AG08395 (cell line): Measurements from ENCODE around the gene C19orf53.

ENCODE experiments used
- DNase-seq: peaks from one replicate; pipeline ENCODE4 v3.0.0; 2012; ENCODE audit warnings: mixed read lengths, low spot score

Gene C19orf53

GRCh38 chr19:13796301-13797057 lies 22.2 kb downstream of the C19orf53 start:
- peak; percentile 91 for DNase-seq

GRCh38 chr19:13797058-13797440 lies 22.8 kb downstream of the C19orf53 start:
- DNase-seq: no peak

GRCh38 chr19:13797870-13798269 lies 23.6 kb downstream of the C19orf53 start:
- DNase-seq: no peak

DNA sequence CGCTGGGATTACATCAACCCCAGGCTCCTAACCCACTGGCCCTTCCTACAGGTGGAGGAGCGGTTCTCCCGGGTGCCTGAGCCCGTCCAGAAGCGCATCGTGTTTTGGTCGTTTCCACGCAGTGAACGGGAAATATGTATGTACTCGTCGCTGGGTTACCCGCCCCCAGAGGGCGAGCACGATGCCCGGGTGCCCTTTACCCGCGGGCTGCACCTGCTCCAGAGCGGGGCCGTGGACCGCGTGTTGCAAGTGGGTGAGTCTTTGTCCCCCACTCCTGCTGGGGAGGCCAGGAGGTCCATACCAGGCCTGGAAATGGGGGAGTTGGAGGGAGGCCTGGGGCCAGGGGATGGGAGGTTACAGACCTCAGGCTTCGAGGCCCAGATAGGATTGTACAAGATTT lies 25.4 kb downstream of the C19orf53 start:
- no peak for DNase-seq

GRCh38 chr19:13803038-13803437 lies 28.8 kb downstream of the C19orf53 start:
- no peak for DNase-seq

DNA sequence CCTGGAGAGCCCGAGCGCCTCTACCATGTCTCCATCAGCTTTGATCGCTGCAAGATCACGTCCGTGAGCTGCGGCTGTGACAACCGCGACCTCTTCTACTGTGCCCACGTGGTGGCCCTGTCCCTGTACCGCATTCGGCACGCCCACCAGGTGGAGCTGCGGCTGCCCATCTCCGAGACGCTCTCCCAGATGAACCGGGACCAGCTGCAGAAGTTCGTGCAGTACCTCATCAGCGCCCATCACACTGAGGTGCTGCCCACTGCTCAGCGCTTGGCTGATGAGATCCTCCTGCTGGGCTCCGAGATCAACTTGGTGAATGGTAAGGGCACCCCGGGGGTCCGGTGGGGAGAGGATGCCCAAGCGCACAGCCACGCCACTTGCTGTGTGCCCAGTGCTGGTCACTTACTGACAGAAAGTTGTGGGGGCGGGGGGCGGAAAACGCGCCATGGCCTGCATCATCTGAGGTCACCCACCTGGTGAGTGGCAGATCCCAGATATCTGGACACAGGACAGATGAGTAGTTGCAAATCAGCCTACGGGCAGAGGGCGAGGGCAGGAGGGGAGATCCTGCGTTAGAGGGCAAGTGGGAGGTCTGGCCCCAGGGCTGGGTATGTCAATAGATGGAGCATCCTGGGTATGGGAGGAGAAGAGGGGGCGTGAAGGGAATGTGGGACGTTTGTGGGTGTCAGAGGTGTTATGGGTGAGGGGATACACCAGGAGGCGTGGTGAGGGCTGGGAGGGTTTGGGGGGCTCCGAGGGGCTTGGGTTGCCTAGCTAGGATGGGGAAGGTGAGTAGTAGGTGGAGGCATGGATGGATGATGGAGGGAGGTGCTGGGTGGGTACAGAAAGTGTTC lies 30.8 kb downstream of the C19orf53 start:
- no peak for DNase-seq

DNA sequence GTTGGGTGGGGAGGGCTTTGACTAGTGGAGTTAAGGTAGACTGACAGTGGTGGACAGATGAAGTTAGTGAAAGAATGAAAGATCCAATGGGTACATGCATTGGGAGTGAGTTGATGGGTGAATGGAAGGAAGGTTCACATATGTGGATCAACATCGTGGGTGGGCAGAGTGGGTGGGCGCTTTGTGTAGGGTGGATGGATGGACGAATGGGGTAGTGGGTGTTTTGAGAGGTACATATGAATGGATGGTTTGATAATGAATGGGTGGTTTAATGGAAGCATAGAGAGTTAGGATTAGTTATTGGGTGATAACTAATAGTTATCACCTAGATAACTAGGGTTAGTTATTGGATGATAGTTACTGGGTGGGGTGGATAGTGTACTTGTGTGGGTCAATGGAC lies 32.5 kb downstream of the C19orf53 start:
- no peak for DNase-seq

DNA sequence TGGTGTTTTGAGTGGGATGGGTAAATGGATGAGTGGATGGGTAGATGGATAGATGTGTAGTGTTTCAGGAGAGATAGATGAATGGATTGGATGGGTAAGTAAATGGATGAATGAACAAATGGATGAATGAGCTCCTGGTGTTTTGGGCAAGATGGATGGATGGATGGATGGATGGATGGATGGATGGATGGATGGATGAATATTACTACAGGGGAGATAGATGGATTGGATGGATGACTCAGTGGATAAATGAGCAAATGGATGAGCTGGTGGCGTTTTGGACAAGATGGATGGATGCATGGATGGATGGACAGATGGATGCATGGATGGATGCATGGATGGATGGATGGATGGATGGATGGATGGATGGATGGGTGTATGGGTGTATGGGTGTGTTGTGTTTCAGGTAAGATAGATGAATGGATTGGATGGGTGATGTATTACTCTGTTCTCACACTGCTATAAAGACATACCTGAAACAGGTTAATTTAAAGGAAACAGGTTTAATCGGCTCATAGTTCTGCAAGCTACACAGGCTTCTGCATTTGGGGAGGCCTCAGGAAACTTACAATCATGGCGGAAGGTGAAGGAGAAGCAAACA lies 33.3 kb downstream of the C19orf53 start:
- DNase-seq: no peak

DNA sequence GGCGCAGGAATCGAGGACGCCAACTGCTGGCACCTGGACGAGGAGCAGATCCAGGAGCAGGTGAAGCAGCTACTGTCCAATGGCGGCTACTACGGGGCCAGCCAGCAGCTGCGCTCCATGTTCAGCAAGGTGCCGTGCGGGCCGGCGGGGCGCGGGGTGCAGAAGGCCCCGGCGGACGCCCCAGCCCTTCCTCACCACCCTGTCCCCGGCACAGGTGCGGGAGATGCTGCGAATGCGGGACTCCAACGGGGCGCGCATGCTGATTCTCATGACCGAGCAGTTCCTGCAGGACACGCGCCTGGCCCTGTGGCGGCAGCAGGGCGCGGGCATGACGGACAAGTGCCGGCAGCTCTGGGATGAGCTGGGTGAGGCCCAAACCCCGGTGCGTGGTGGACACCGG lies 34.6 kb downstream of the C19orf53 start:
- DNase-seq: no peak

DNA sequence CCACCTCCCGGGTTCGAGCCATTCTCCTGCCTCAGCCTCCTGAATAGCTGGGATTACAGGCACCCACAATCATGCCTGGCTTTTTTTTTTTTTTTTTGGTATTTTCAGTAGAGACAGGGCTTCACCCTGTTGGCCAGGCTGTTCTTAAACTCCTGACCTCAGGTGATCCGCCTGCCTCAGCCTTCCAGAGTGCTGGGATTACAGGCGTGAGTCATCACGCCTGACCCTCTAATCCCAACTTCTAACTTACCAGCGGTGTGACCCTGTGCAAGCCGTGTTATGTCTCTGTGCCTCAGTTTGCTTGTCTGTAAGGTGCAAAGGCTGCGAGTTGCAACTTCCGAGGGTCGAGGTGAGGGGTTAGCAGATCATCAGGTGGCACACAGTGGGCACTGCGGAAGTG lies 38.3 kb downstream of the C19orf53 start:
- no peak for DNase-seq

DNA sequence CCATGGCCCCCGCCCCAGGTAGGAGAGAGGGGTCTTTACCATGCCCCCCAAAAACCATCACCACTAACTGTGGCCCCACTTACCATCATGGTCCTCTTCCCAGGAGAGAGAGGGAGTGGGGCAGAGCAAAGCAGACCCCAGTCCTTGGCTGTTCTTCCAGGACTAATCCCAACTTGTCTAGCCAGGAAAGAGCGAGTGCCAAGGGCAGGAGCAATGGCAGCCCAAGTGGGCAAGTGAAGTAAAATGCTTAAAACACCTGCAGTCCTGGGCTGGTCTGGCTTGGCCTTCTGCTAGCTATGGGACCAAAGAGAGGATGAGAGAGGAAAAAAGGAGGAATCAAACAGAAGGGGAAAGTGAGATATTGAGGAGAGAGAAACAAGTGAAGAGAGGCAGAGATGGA lies 38.9 kb downstream of the C19orf53 start:
- DNase-seq: no peak

DNA sequence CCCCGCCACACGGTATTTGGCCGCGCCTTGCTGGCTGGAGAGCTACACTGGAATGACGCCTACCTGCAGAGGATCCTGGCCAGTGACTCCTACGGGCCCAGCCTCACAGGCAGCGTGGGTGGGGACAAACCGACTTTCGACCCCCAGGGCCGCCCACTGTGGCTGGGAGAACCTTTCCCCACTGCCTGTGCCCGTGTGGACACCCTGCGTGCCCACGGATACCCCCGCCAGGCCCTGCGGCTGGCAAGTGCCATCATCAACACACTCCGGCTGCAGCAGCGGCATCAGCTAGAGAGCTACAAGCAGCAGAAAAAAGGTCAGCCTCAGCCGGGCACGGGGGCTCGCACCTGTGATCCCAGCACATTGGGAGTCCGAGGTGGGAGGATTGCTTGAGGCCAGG lies 40.3 kb downstream of the C19orf53 start:
- DNase-seq: no peak

DNA sequence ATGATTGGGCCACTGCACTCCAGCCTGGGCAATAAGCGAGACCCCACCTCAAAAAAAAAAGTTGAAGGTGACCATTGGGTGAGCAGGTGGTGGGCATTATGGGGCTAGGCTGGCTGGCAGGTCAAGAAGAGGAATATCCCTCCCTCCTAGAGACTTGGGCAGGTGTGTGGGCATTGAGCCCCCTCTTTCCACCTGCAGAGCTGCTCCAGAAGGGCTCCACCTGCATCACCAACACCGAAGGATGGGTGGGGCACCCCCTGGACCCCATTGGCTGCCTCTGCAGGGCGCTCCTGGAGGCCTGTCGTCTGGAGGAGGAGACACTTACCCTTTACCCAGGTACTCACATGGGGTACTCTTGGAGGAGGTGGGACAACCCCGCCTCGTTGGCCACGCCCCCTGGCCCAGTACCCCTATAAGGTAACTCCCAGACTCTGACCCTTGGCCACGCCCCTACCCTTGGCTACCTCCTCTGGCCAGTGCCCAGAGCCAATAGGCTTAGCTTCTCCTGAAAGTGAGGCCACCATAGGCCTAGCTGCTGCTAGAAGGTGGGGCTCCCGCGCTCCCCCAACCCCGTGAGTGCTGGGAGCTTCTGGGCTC lies 42.9 kb downstream of the C19orf53 start:
- no peak for DNase-seq

DNA sequence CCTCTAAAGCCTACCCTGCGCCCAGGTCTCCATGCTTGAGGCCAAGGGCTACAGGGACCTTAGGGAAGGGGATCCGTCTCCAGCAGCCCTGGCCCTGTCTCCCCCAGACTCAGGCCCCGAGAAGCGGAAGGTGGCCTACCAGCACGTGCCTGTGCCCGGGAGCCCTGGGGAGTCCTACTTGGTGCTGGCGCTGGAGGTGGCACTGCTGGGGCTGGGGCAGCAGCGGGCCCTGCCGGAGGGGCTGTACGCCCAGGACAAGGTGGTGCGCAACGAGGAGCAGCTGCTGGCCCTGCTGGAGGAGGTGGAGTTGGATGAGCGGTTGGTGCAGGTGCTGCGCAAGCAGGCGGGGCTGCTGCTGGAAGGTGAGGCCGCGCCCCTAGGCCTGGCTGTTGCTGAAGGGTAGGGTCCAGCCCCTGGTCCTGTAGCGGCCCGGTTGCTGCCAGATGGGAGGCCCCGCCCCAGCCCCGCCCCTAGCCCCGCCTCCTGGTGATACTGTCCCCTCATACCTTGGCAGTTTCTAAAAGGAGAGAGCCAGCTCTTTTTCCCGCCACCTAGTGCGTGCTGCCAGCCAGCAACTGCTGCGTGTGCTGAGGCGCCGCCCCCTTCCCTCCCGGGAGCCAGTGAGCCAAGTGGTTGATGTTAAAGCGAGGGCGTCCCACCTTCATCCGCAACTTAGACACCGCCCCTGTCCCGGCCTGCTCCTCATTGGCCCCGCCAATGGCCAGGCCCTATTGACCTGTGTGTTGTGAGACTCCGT lies 43.5 kb downstream of the C19orf53 start:
- DNase-seq: no peak

DNA sequence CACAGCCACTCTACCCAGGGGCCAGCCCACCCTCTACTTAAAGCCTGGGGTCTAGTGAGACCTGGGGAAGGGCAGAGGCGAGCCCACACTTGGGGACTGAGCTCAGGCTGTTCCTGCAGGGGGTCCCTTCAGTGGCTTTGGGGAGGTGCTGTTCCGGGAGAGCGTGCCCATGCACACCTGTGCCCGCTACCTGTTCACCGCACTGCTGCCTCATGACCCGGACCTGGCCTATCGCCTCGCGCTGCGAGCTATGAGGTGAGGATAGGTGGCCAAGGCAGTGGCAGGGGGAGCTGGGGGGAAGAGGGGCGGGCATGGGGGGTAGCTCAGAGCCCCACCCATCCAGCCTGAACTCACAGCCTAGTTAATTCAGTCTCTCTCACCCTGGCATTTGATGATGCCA lies 45.0 kb downstream of the C19orf53 start:
- no peak for DNase-seq

DNA sequence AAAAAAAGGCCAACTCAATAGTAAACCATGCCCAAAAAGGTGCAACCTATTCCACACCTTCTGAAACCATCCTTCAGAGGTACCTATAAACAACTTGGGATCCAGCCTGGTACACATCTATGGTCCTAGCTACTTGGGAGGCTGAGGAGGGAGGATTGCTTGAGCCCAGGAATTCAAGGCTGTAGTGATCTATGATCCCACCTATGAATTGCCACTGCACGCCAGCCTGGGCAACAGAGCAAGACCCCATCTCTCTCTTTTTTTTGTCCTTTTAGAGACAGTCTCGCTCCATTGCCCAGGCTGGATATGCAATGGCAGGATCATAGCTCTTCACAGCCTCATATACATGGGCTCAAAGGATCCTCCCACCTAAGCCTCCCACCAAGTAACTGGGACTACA lies 47.0 kb downstream of the C19orf53 start:
- DNase-seq: no peak

GRCh38 chr19:13823256-13823655 lies 49.0 kb downstream of the C19orf53 start:
- DNase-seq: no peak

DNA sequence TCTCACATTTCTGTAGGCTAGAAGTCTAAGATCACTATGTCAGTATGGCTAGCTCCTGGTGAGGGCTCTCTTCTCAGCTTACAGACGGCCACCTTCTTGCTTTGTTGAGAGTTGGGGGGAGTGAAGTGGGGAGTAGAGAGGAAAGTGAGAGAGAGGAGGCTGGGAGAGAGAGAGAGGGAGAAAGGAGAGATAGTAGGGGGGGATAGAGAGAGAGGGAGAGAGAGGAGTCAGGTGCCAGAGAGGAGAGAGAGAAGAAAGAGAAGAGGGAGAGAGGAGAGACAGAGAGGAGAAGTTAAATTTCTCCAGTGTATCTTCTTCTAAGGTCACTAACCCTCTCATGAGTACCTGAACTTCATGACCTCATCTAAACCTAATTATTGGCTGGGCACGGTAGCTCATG lies 49.6 kb downstream of the C19orf53 start:
- DNase-seq: no peak

DNA sequence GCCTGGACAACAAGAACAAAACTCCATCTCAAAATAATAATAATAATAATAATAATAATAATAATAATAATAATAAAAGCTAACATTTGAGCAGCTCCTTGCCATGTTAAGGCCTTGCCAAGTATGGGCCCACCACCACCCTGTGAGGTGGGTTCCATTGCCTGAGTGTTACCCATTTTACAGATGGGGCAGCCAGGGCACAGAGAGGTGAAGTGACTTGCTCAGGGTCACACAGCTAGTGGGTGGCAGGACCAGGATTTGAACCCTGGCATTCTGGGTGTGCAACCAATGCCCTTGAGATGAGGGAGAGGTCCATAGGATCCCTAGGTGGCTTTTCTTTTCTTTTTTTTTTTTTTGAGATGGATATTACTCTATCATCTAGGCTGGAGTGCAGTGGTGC lies 50.4 kb downstream of the C19orf53 start:
- DNase-seq: no peak

DNA sequence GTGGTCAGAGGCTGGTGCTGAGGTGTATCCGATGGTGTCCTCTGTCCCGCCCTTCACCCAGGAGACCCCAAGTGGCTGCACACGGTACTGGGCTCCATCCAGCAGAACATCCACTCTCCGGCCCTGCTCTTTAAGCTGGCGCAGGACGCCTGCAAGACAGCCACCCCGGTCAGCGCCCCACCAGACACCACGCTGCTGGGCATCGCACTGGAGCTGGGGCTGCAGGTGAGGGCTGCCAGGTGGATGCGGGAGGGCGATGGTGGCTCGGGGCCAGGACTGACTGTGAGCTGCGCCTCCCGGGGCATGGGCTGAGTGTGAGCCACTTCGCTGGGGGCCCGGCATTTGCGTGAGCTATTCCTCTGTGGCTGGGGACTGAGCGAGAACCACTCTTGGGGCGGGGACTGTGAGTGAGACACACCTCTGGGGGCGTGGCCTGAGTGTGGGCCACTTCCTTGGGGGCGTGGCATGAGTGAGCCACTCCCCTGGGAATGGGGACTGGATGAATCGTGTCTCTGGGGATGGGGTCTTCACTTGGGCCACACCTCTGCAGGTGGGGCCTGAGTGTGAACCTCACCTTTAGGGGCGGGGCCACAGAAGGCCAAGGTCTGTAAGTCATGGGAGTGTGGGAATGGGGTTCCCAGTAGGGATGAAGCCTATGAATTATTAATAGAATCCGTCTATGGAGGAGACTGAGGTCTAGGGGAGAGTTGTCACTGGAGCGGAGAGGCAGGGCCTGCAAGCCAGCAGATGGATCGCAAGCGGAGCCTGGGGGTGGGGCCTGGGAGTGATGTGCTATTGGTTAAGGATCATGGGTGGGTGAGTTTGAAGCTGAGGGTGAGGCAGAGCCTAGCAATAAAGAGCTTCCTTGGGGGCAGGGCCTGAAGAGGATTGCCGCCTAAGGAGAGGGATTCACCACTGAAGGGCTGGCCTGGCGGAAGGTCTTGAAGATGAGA lies 51.5 kb downstream of the C19orf53 start:
- peak; percentile 34 for DNase-seq
